ENCODE data around the gene RBMS3.

The RBMS3 gene

DNA sequence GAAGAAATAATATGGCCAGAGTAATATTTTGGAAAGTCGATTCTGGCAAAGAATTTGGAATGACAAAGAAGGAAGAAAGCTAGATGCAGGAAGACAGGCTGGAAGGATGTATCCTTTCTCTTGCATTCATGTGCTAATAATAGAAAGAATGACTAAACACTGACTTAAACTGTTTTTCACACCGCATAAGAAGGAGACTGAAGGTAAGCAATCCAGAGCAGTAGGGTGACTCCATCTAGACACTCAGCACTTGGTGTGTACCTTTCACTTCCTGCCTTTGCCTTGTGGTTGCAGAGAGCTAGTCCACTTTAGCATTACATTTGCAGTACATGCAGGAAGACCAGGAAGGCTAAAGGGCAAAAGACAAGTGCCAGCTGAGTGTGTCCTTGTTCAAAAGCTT, 234.6 kb downstream of the RBMS3 start:
- H3K27me3 ChIP-seq (ENCODE audit: insufficient read depth, low read length), result no peaks in the 10 kb centered on the region
- H3K18ac ChIP-seq (ENCODE audit: low read length), result no peak overlapping the region
- H3K4ac ChIP-seq (ENCODE audit: low read depth, low read length), result no peak overlapping the region
- H3K4me3 ChIP-seq (ENCODE audit: low read depth, low read length), result no peak overlapping the region
- no peak overlapping the region for H3K9ac ChIP-seq (ENCODE audit: low read length)
- no CpG with 5 or more reads among the region's 2 CpGs for WGBS (ENCODE audit: extremely low coverage, insufficient coverage, insufficient read length)
- DNase-seq, result no peak
- H2BK12ac ChIP-seq (ENCODE audit: low read length), result no peak overlapping the region
- no peaks in the 10 kb centered on the region for H3K79me2 ChIP-seq (ENCODE audit: control insufficient read depth, insufficient read depth, low read length, poor library complexity)
- H3K27ac ChIP-seq (ENCODE audit: low read depth, low read length), result no peak overlapping the region
- H3K14ac ChIP-seq (ENCODE audit: low read length), result no peak overlapping the region
- no peak overlapping the region for H2BK120ac ChIP-seq (ENCODE audit: insufficient read depth, low read length, poor library complexity)
- no peak overlapping the region for H4K8ac ChIP-seq (ENCODE audit: low read depth, low read length)
- H4K91ac ChIP-seq (ENCODE audit: low read depth, low read length), result no peak overlapping the region
- no peak overlapping the region for H4K12ac ChIP-seq (ENCODE audit: low read depth, low read length)
- no peak overlapping the region for H2BK5ac ChIP-seq (ENCODE audit: low read depth, low read length, poor library complexity)
- H2AK5ac ChIP-seq (ENCODE audit: low read length), result no peak overlapping the region
- no peaks in the 10 kb centered on the region for H3K9me3 ChIP-seq (ENCODE audit: insufficient read depth, low read depth, low read length)
- no peak overlapping the region for H3K4me2 ChIP-seq (ENCODE audit: low read length)
- H3K23ac ChIP-seq (ENCODE audit: low read length), result no peak overlapping the region
- peaks cover 2% of the 10 kb centered on the region for H3K79me1 ChIP-seq (ENCODE audit: low read length)
- H2AFZ ChIP-seq (ENCODE audit: insufficient read depth, low read length, poor library complexity), result no peak overlapping the region
- peaks cover 0 to 4% of the 10 kb centered on the region in 2 experiments for H3K4me1 ChIP-seq (ENCODE audit: control insufficient read depth in 1 of 2, insufficient read depth in 2 of 2, low read length in 2 of 2)
- no peaks in the 10 kb centered on the region for H3K36me3 ChIP-seq (ENCODE audit: control insufficient read depth in 1 of 2, insufficient read depth in 2 of 2, low read length in 2 of 2)

DNA sequence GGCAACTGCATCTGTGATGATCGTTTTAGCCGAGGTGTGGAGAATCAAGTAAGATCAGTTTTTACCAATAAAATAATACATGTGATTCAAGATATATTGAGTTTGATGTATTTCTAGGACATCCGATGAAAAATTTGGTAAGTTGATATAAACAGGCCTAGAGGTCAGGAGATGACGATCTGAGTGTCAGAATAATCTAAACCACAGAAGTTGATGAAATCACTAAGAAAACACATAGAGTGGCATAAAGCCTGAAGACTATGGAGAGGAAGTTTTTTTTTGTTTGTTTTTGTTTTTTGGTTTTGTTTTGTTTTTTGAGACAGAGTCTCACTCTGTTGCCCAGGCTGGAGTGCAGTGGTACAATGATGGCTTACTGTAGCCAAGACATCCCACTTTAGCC, 235.3 kb downstream of the RBMS3 start:
- no peak overlapping the region for H3K4me3 ChIP-seq (ENCODE audit: low read depth, low read length)
- DNase-seq, result no peak

DNA sequence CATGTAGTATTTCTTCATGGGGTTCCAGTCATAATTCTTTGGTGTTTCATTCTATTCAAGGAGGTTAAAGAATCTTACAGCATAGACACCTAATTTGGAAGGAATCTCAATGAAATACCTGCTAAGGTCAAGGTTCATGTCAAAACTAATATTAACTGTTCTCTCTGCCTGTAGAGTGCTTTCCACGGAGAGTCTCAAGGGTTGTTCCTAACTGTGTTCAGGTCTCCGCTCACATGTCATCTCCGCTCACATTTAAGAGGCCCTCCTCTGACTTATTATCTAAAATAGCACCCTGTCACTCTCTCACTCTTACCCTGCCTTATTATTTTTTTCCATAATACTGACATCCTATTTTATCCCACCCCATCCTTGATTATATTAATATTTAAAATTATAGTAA, 239.9 kb downstream of the RBMS3 start:
- no peak overlapping the region for H3K9ac ChIP-seq (ENCODE audit: low read length)

More for the DNA sequence above, 235.3 kb downstream of the RBMS3 start:
- no peak overlapping the region for H3K23ac ChIP-seq (ENCODE audit: low read length)
- H3K18ac ChIP-seq (ENCODE audit: low read length), result no peak overlapping the region
- peaks cover 0 to 4% of the 10 kb centered on the region in 2 experiments for H3K4me1 ChIP-seq (ENCODE audit: control insufficient read depth in 1 of 2, insufficient read depth in 2 of 2, low read length in 2 of 2)
- no peak overlapping the region for H3K4me2 ChIP-seq (ENCODE audit: low read length)
- H4K12ac ChIP-seq (ENCODE audit: low read depth, low read length), result no peak overlapping the region
- no peak overlapping the region for H3K4ac ChIP-seq (ENCODE audit: low read depth, low read length)
- peaks cover 2% of the 10 kb centered on the region for H3K79me1 ChIP-seq (ENCODE audit: low read length)
- H3K9me3 ChIP-seq (ENCODE audit: insufficient read depth, low read depth, low read length), result no peaks in the 10 kb centered on the region
- no peak overlapping the region for H2BK5ac ChIP-seq (ENCODE audit: low read depth, low read length, poor library complexity)
- no peaks in the 10 kb centered on the region for H3K79me2 ChIP-seq (ENCODE audit: control insufficient read depth, insufficient read depth, low read length, poor library complexity)
- H2BK12ac ChIP-seq (ENCODE audit: low read length), result no peak overlapping the region
- H3K36me3 ChIP-seq (ENCODE audit: control insufficient read depth in 1 of 2, insufficient read depth in 2 of 2, low read length in 2 of 2), result no peaks in the 10 kb centered on the region
- H3K9ac ChIP-seq (ENCODE audit: low read length), result no peak overlapping the region
- H3K14ac ChIP-seq (ENCODE audit: low read length), result no peak overlapping the region
- no peak overlapping the region for H2BK120ac ChIP-seq (ENCODE audit: insufficient read depth, low read length, poor library complexity)
- H4K91ac ChIP-seq (ENCODE audit: low read depth, low read length), result no peak overlapping the region
- H4K8ac ChIP-seq (ENCODE audit: low read depth, low read length), result no peak overlapping the region
- H3K27me3 ChIP-seq (ENCODE audit: insufficient read depth, low read length), result no peaks in the 10 kb centered on the region
- H2AK5ac ChIP-seq (ENCODE audit: low read length), result no peak overlapping the region
- WGBS (ENCODE audit: extremely low coverage, insufficient coverage, insufficient read length), result no CpG with 5 or more reads among the region's 4 CpGs
- no peak overlapping the region for H2AFZ ChIP-seq (ENCODE audit: insufficient read depth, low read length, poor library complexity)
- no peak overlapping the region for H3K27ac ChIP-seq (ENCODE audit: low read depth, low read length)

DNA sequence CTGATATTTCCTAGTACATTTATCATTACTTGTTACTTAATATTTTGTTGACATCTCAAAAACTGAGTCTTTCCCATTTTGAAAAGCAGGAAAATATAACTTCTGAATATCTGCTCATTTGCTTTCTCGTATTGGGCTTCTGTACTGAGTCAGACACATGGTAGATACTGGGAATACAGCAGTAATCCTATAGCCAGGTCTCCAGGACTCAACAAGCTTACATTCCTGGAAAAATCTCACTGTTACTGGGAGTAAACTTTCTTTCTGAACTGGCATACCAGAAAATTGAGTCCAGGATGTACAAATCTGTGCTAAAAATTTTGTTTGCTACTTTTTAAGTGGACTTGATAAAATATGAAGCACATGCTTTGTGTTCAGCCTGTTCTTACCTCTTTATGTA, 240.4 kb downstream of the RBMS3 start:
- no peak overlapping the region for H3K14ac ChIP-seq (ENCODE audit: low read length)
- no peak overlapping the region for H4K8ac ChIP-seq (ENCODE audit: low read depth, low read length)
- no peaks in the 10 kb centered on the region for H3K9me3 ChIP-seq (ENCODE audit: insufficient read depth, low read depth, low read length)
- no peak overlapping the region for H3K4me3 ChIP-seq (ENCODE audit: low read depth, low read length)
- no CpG with 5 or more reads among the region's 1 CpG for WGBS (ENCODE audit: extremely low coverage, insufficient coverage, insufficient read length)
- H2AFZ ChIP-seq (ENCODE audit: insufficient read depth, low read length, poor library complexity), result no peak overlapping the region
- no peak overlapping the region for H2AK5ac ChIP-seq (ENCODE audit: low read length)
- H4K12ac ChIP-seq (ENCODE audit: low read depth, low read length), result no peak overlapping the region
- no peak overlapping the region for H3K4ac ChIP-seq (ENCODE audit: low read depth, low read length)
- no peak overlapping the region for H2BK12ac ChIP-seq (ENCODE audit: low read length)
- no peaks in the 10 kb centered on the region for H3K27me3 ChIP-seq (ENCODE audit: insufficient read depth, low read length)
- DNase-seq, result no peak
- no peak overlapping the region for H3K23ac ChIP-seq (ENCODE audit: low read length)
- H3K4me2 ChIP-seq (ENCODE audit: low read length), result no peak overlapping the region
- H3K79me2 ChIP-seq (ENCODE audit: control insufficient read depth, insufficient read depth, low read length, poor library complexity), result no peaks in the 10 kb centered on the region
- H3K9ac ChIP-seq (ENCODE audit: low read length), result no peak overlapping the region
- no peaks in the 10 kb centered on the region for H3K4me1 ChIP-seq (ENCODE audit: control insufficient read depth in 1 of 2, insufficient read depth in 2 of 2, low read length in 2 of 2)
- H2BK120ac ChIP-seq (ENCODE audit: insufficient read depth, low read length, poor library complexity), result no peak overlapping the region
- no peak overlapping the region for H4K91ac ChIP-seq (ENCODE audit: low read depth, low read length)
- H2BK5ac ChIP-seq (ENCODE audit: low read depth, low read length, poor library complexity), result no peak overlapping the region
- H3K18ac ChIP-seq (ENCODE audit: low read length), result no peak overlapping the region
- no peak overlapping the region for H3K27ac ChIP-seq (ENCODE audit: low read depth, low read length)
- H3K36me3 ChIP-seq (ENCODE audit: control insufficient read depth in 1 of 2, insufficient read depth in 2 of 2, low read length in 2 of 2), result no peaks in the 10 kb centered on the region
- no peaks in the 10 kb centered on the region for H3K79me1 ChIP-seq (ENCODE audit: low read length)

More for the DNA sequence above, 239.9 kb downstream of the RBMS3 start:
- Histone ChIP-seq H3K36me3 (ENCODE audit: control insufficient read depth in 1 of 2, insufficient read depth in 2 of 2, low read length in 2 of 2) (no peaks in the 10 kb centered on the region), H3K4me2 (ENCODE audit: low read length) (no peak overlapping the region), H3K9me3 (ENCODE audit: insufficient read depth, low read depth, low read length) (no peaks in the 10 kb centered on the region), H3K27ac (ENCODE audit: low read depth, low read length) (no peak overlapping the region), H2BK5ac (ENCODE audit: low read depth, low read length, poor library complexity) (no peak overlapping the region), H4K91ac (ENCODE audit: low read depth, low read length) (no peak overlapping the region), H3K79me2 (ENCODE audit: control insufficient read depth, insufficient read depth, low read length, poor library complexity) (no peaks in the 10 kb centered on the region), H3K14ac (ENCODE audit: low read length) (no peak overlapping the region), H3K4me3 (ENCODE audit: low read depth, low read length) (no peak overlapping the region), H2AFZ (ENCODE audit: insufficient read depth, low read length, poor library complexity) (no peak overlapping the region), H4K12ac (ENCODE audit: low read depth, low read length) (no peak overlapping the region), H3K4ac (ENCODE audit: low read depth, low read length) (no peak overlapping the region), H3K4me1 (ENCODE audit: control insufficient read depth in 1 of 2, insufficient read depth in 2 of 2, low read length in 2 of 2) (no peaks in the 10 kb centered on the region), H3K27me3 (ENCODE audit: insufficient read depth, low read length) (no peaks in the 10 kb centered on the region), H3K18ac (ENCODE audit: low read length) (no peak overlapping the region), H2AK5ac (ENCODE audit: low read length) (no peak overlapping the region), H3K23ac (ENCODE audit: low read length) (no peak overlapping the region), H3K79me1 (ENCODE audit: low read length) (no peaks in the 10 kb centered on the region), H2BK120ac (ENCODE audit: insufficient read depth, low read length, poor library complexity) (no peak overlapping the region), H2BK12ac (ENCODE audit: low read length) (no peak overlapping the region), H4K8ac (ENCODE audit: low read depth, low read length) (no peak overlapping the region)
- DNase-seq, result peak in 1 of 2 donors; percentile 24
- whole genome bisulfite sequencing (ENCODE audit: extremely low coverage, insufficient coverage, insufficient read length), result no CpG with 5 or more reads among the region's 3 CpGs
